Activated CD8-positive, alpha-beta memory T cell treated with anti-CD3 and anti-CD28 coated beads, Interleukin-2, amount 50 U/mL, for 4 hours (primary cell): Measurements from ENCODE around the gene KNCN.

ENCODE experiments used
- DNase-seq: peaks from one replicate; pipeline ENCODE4 v3.0.0-alpha.2; 2020

Gene KNCN

DNA sequence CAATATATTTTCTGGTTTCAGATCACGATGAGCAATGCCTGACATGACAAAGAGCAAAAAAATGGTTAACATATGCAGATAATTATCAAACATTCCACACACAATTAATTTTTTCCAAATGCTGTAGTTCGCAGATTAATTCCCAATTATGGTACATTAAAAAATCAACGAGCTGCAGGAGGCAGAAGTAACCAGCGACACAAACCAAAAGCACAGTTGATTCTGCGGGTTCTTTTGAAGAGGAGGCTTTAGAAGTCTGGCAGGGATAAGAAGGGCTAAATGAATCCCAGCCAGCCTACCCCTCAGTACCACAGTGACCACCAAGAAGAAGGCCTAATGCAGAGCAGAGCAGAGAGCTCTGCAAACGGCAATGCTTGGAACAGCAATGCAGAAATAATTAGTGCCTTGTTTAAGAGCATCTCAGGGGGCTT, 17.0 kb upstream of the KNCN start:
- DNase-seq: no peak

DNA sequence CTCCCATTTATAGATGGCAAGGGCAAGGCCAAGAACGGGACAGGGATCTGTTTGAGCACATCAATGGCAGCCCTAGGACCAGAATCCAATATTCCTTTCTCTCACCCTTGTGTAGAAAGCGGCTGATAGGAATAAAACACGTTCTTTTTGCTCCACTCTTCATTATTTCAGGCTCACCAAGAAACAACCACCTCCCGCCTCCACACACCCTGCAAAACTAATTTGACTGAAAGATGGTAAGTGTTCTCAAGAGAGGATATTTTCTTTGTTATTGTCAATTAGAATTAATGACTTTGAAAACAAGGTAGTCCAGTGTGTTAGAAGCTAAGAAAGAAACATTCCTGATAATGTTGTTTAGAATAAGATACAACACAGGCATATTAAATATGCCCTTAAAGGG, 11.9 kb upstream of the KNCN start:
- no peak for DNase-seq

- no peak for DNase-seq
These were observed 11.1 kb upstream of the KNCN start for GRCh38 chr1:46562498-46562897.

DNA sequence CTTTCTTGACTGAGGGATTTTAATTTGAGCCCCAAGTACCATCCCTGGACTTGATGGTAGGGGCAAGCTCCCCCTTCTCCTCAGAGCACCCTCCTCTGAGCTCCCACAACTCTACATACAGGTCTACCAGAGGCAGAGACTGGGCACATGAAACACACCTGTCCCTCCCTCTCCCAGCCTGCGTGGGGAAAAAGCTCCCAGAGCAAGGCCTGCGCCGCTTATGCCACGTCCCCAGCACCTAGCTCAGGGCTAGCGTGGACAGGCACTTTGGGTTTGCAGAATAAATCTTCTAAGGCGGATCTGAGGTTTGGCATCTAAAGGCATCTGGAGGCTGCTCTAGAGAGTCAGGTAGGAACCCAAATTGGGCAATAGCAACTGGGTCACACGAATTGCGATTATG, 7.5 kb upstream of the KNCN start:
- no peak for DNase-seq

- no peak for DNase-seq
These were observed 6.9 kb upstream of the KNCN start for GRCh38 chr1:46558141-46558963.

GRCh38 chr1:46557403-46557802, 6.0 kb upstream of the KNCN start:
- no peak for DNase-seq

DNA sequence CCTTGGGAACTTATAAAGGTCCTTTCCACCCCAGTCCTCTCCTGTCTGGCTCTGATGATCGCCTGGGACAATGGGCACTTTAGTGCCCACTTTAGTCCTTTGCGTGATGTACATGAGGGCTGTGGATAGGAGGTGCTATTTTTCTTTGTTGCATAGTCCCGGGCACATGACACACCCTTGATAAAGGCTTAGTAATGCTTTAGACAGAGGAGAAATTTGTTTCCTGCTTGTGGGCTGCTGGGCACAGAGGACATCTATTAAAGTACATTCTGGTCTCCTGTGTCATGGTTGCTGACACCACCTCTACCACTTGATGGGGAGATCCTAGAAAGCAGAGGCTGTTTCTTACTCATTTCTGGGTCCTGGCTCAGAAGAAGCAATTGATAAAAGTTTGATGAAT, 5.4 kb upstream of the KNCN start:
- no peak for DNase-seq

GRCh38 chr1:46555826-46556619, 4.6 kb upstream of the KNCN start:
- no peak for DNase-seq

- DNase-seq: no peak
These were observed 3.3 kb upstream of the KNCN start for GRCh38 chr1:46554597-46555381.

DNA sequence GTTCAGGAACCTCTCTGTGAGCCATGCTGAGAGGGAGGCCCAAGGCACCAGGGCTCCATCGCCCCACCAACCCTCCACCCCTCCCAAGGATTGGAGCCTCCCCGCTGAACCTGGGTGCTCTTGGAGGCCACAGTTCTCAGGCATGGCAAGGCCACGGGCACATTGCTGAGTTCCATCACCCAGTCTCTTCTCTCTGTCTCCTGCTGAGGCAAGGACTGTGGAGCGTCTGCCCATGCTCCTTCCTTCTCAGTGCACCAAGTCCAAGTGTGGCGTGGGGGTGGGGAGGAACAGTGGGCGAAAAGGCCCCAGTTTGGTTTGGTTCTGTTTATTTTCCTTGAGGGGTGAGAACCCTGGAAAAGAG, 2.8 kb upstream of the KNCN start:
- DNase-seq: no peak

- no peak for DNase-seq
These were observed 2.1 kb upstream of the KNCN start for GRCh38 chr1:46553506-46553905.

DNA sequence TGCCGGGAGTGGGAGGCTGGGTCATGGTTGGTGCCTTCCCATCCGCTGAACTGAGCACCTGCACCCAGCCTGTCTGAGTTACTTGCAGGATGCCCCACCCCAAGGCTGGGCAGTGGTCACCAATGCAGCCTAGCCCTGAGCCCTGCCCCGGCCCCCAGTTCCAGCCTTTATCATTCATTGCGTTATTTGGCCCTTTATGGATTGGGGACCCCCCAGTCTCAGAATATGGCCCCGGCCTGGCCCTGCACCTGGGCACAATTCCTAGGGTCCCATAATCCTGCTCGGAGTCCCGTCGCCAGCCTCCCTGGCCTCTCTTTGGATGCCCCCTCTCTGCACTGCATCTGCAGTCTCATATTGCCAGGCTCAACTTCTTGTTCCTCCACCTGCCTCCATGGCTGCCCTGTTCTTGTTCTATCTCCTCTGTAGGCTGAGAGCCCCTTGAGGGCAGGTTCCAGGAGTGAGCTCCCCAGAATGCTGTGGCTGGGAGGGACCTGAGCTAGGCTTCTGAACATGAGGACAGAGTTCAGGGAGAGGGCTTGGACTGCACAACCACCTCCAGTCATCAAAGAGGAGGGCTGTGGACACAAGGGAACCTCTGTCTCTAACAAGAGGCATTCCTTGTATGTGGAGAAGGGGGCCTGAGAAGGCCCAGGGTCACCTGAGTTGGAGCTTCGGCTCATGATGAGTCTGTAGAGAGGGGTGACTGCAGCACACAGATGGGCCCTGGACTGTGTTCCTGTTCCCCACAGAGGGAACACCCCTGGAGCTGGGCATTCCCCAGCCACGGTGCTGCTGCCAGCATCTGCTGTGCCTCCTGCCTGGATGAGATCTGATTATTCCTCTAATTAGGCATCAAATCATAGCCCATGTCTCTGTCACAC, 1.1 kb upstream of the KNCN start:
- DNase-seq: no peak

- no peak for DNase-seq
These were observed 656 bp downstream of the KNCN start for GRCh38 chr1:46550751-46551231.

DNA sequence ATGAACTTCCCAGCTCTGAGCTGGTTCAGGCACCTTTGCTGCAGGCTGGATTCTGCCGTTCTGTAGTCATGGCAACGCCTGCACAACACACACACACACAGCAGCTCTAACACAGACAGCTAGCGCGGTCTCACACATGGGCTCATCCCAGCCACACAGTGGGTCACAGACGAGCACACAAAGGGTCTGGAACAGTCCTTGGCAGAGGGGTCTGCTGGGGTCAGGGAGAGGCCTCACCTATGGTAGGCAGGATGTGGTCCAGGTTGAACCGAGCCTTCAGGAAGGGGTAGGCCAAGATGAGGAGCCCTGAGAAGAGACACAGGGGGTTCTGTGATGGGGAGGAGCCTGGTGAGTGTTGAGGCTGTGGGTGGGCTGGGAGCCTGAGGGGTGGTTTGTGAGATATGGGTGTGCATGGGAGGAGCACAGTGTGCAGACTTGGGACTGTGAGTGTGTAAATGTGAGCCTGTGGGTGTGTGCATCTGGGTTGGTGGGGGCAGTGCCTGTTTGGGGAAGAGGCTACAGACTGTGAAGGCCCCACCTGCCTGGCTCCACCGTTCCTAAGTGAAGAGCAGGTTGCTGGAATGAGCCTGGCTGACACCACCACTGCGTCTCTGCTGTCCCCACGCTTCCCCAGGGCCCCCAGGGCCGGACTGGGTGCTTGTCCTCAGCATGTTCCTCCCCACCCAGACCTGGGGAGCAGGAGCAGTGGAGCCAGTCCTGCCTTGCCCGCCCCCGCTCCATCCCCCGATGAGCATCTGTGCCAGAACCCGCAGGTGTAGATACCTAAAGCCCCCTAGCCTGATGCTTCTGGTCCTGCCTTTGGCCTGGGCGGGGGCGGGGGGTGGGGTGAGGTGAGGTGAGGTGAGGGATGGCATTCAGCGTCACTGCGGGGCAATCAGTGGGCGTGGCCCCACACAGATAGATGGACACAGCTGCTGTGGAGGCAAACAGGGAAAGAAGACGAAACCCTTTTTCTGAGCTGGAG, 1.5 kb downstream of the KNCN start:
- peak; percentile 41 for DNase-seq

- no peak for DNase-seq
These were observed 3.7 kb downstream of the KNCN start for GRCh38 chr1:46547481-46548383.

DNA sequence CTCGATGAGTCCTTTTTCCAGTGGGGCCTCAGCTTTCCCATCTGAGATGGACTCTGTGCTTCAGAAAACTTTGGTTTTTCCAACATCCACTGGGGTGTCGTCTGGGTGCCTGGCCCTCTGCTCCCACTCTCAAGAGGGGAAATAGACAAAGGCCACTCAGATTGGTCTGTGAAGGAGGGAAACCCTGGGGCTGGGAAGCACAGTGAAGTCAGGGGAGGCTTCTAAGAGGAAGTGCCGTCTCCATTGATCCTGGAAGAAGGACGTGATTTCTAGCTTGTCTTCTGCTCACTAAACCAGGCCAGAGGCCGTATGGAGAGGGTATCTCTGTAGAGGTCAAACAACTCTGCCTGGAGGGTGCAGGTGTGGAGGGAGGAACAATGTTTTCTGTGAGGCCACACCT, 5.2 kb downstream of the KNCN start:
- DNase-seq: no peak

DNA sequence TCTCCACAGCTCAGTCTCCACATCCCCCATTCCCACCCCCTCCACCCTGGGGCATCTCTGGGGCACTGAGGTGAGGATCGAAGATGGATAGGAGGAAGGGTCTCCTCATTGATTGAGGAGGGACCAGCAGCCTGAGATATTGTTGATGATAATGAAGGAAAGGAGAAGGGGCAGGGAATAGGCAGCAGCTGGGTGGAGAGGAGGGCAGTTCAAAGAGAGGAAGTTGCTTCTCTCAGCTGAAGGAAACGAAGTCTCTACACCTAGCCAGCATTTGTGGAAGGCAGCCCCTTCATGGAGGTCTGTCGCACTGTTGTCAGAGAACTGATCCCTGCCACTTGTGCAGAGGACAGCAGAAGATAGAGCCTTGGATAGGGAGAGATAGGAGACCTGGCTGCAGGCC, 5.7 kb downstream of the KNCN start:
- DNase-seq: no peak

- no peak for DNase-seq
These were observed 6.7 kb downstream of the KNCN start for GRCh38 chr1:46544561-46545240.
